Ureter (tissue), 1 donor: Measurements from ENCODE around the gene OSR1. TPM values are rescaled to one million over a fixed set of nuclear protein-coding genes. Genes with fewer than 3 reads are reported as not detected.
"Not testable (repeated sequence)": the region's sequence is repeated elsewhere in the genome, so short reads cannot be mapped to it uniquely, and the experiment has no call there.

Experiments used
- DNase-seq: peaks from one replicate; pipeline ENCODE4 v3.0.0-alpha.2; 2020; ENCODE audit warnings: low spot score
- total RNA-seq: library from RNA; stranded (reverse); gene quantifications from one replicate; pipeline ENCODE4 v1.2.4, GENCODE V29; 2023
- donor health status: DM: yes; HTN: yes; CAD: no.

The OSR1 gene
- total RNA-seq, 1 donor from 2014 or later = 34.7 TPM

DNA sequence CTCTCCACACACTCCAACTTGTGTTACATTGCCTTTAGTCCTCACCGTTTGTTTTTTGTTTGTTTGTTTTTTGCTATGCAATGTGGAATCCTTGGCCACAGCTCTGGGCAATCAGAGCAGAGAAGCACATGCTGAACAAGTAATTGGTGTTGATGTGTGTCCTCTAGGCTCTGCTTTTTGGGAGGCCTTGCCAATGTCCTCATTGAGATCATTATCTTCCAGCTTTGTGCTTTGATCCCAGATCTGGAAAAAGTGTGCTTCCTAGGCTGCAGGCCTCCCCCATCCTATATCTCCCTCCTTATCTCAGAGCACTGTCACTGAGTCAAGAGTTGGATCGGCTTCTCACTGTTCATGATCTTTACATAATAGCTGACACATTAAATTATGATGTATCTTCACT is 25.9 kb downstream of the OSR1 start:
- no peak for DNase-seq

DNA sequence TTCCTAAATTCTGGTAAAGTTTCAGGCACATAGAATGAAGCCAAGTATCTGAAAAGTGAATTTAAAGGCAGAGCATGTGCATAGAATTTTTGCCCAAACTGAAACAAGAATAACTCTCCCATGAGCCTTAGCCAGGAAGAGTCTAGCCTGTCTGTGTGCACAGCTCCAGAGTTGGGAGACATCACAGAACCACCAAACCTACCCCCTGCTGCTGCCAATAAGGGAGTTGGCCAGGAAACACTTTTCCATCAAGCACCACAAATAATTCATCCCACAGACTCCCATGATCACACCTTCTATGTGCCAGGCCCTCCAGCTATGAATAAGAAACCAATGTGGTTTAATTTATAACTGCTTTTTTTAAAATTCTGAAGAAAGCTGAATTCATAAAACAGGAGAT is 27.0 kb downstream of the OSR1 start:
- no peak for DNase-seq

DNA sequence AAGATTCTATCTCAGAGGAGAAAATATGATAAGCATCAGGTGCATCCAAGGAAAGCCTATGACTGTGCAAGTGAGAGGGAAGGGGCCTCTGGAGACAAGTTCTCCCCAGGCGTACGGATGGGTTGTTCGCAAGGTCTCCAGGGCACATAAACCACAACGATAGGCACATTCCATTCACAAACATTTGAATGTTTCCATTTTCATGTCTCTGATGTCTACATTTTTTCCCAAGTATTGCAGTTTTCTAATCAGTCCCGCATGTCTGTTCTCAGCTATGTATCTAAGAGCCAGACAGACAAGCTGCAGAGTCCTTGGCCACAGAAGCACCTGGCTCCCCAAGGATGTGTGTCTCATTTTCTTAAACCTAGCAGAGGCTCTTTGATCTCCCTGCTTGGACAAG is 28.0 kb downstream of the OSR1 start:
- no peak for DNase-seq

DNA sequence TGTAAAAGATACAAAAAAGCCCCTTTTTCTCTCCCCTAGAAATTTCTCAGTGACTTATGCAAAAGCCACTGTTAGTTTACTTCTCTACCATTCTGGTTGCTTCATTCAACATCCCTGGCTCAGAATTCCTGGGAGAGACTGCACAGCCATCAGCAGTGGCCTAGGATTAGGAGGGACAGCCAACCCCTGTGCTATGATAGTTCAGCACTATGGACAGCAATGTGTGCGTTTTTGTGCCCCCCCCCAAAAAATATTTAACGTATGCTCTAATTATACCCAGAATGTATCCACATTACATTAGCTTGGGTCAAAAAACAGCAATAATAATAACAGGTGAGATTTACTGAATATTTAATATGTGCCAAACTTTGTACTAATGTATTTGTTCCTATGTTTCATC is 29.0 kb downstream of the OSR1 start:
- no peak for DNase-seq

DNA sequence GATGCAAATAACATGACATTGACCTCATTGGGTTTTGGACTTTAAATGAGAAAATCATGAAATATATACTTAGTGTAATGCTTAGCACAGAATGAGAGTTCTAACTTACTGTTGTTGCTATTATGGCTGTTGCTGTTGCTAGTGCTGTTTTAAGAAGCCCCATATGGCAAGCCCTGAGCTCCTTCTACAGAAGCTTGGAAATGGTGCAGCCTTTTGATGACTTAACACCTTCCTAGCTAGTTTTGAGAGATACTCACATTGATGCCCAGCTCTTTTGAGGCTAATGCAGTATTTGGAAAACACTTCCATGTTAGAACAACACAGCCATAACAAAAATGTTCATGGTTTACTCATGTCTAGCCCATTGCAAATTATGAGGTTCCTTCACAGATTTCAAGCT is 30.9 kb downstream of the OSR1 start:
- DNase-seq = no peak

DNA sequence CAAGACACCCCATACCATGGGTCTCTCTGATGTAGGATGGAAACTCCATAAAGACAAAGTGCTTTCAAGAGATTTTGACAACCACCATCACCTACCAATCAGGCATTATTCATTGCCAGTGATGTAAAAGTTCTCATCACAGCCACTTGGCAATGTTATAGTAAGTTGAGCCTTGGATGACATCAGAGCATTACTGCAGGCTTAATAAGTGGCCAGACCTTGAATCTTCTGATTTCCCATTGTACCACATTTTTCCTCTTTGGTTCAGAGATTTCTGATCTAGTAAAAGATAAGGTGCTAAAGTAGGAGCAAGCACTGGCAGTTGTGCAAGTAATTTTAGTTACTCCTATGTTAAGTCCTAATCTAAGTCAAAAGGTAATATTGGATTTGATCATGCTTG is 36.5 kb downstream of the OSR1 start:
- DNase-seq = no peak

DNA sequence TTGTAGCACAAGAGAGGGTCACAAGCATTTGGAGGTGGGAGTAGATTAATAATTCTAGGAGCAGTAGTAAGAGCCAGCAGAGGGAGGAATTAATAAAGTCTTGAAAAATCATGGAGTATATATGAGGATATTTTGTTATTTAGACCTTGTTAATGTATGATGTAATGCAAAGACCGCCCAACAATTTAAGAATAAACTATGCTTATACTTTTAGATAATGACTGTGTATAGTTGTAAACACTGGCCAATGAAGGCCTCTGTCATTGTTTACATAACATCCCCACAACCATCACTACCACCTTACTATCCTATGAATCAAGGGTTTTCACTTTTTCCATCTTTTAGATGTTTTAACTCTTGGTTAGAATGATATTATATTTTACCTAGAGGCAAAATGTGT is 37.6 kb downstream of the OSR1 start:
- no peak for DNase-seq

DNA sequence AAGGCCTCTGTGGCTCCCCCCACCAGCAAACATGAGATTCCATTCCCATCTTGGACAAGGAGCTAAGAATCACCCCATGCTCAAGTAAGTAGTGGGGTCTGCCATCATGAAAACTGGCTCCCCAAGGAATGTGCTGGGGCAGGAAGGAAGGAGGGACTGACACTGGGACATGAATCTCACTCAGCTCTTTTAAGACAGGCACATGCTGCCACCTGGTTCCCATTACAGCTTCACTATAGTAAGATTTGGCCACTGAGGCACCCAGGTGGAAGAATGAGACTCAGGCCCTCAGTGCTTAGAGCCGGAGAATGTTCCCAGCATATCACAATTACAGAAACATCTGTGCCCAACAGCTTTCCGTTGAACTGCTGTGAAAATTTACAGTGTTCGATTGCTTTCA is 38.7 kb downstream of the OSR1 start:
- DNase-seq = no peak

DNA sequence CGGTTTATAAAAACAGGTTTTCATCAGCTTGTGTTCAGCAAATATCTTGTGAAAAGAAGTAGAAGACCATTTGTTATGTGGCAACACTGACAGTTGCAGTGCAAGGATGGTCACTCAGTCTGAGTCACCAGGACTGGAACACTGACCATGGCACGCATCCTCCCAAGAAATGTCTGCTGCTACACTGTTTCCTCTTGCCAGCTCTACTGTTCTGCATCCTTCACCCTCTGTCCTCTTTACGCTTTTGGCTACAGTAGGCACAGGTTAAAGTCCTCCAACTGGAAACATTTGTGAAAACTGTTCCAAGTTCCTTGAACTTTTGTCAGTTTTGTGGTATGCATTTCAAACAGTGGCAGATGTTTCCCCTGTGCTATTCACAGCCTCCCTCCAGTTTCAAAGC is 39.4 kb downstream of the OSR1 start:
- no peak for DNase-seq

DNA sequence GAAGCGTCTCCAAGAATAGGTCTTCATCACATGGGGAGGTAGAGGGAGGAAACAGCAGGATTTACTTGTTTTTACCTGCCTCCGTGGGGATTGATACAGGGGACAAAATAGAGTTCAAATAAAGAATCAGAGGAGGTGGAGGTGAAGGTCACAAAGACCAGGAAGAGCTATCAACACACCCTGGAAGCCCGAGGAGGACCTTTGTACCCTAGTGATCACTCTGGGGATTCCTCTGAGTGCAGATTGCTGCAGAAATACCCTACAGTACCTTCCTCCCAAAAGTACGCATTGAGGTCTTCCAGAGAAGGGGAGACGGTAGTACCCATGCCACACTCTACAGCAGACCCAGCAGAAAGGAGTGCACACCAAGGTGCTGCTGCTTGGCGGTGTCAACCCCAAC is 44.9 kb downstream of the OSR1 start:
- DNase-seq = no peak

DNA sequence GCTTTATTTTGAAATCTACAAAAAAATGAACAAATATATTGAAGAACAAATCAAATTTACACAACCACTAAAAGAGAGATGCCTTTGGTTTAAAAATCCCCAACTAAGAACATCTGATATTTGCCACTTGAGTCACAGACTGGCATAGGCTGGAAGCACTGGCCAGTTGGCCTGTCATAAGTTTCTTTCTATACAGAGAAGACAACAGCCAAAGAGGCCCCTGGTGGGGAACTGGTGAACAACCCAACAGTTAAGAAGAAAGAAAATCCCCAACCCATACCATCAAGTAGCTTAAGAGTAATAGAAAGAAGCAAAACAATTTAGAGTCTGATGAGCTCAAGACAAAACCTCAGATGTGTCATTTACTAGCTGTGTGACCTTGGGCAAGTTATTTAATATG is 45.5 kb downstream of the OSR1 start:
- no peak for DNase-seq

DNA sequence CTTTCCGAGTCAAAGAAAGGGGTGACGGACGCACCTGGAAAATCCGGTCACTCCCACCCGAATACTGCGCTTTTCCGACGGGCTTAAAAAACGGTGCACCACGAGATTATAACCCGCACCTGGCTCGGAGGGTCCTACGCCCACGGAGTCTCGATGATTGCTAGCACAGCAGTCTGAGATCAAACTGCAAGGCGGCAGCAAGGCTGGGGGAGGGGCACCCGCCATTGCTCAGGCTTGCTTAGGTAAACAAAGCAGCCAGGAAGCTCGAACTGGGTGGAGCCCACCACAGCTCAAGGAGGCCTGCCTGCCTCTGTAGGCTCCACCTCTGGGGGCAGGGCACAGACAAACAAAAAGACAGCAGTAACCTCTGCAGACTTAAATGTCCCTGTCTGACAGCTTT is 52.4 kb downstream of the OSR1 start:
- DNase-seq = not testable (repeated sequence)

DNA sequence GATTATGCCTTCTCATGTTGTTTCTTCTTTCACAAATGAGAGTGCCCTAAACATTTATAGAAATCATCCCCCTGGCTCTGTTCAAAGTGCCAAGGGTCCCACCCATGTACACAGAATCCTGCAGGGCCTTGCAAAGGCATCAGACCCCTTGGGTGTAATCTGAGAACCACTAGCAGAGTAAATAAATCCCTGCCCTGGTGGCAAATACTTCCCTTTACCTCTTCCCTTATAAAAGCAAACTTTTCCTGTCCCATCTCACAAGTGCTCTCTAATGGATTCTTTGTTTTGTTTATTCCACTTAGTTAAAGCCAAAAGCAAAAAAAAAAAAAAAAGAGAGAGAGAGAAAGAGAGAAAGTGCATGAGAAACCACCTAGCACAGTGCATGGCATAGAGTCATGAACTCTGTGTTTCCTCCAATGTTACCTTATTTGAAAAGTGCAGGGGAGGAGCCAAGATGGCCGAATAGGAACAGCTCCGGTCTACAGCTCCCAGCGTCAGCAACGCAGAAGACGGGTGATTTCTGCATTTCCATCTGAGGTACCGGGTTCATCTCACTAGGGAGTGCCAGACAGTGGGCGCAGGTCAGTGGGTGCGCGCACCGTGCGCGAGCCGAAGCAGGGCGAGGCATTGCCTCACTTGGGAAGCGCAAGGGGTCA is 52.9 kb downstream of the OSR1 start:
- not testable (repeated sequence) for DNase-seq

DNA sequence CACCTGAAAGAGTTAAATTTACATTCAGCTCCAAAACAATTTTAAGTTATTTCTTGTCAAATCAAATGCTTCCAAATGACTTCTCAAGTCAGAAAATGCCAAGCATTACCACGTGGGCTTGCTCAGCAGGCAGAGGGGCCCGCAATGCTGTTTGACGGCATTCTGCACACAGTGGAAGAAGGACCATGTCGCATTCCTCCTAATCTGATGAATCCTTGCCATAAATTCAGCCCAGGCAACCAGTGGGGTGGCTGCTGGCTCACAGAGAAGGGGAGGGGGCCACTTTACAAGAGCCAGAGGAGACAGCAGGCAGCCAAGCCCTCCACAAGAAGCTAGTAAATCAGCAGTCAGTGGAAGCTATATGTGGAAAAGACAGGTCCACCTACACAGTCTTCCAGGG is 56.7 kb downstream of the OSR1 start:
- no peak for DNase-seq
